Keratinocyte (primary cell): ENCODE measurements around the gene ILKAP.

Source experiments
- CTCF ChIP-seq, 3 experiments: IDR thresholded peaks in 1 of 3; conservative IDR thresholded peaks in 1 of 3; optimal IDR thresholded peaks in 1 of 3; 2 replicates in 2 of 3; 3 replicates in 1 of 3; pipeline versions ENCODE3 to v1.5.1; 2011; ENCODE audit warnings: low read length in 3 of 3, mild to moderate bottlenecking in 3 of 3, moderate library complexity in 2 of 3, control low read depth in 1 of 3, inconsistent platforms in 1 of 3; ENCODE audit not compliant: insufficient read depth in 2 of 3; ENCODE audit errors: extremely low read depth in 1 of 3
- EZH2 ChIP-seq: IDR thresholded peaks from one replicate; pipeline ENCODE4 v1.6.1; 2012; ENCODE audit warnings: inconsistent platforms, mild to moderate bottlenecking, low read length, moderate library complexity

- TF ChIP-seq CTCF (optimal IDR thresholded peaks at IDR 0.05 in 1 of 3, IDR thresholded peaks at IDR 0.05 in 1 of 3, conservative IDR thresholded peaks at IDR 0.05 in 1 of 3; ENCODE audit: extremely low read depth in 1 of 3, insufficient read depth in 2 of 3, low read length in 3 of 3), result no peak
- TF ChIP-seq EZH2, result no peak
Measured at GRCh38 chr2:238230699-238231098, 27.2 kb upstream of the ILKAP start.
